H1 (cell line): ENCODE data around the gene PRDM15. TPM values are rescaled to one million over a fixed set of nuclear protein-coding genes. Genes with fewer than 3 reads are reported as not detected.

ENCODE experiments used
- CTCF ChIA-PET: fragments of 300-600 bp; sonication (Branson Sonifier 250); formaldehyde crosslinking; loops from one replicate; lab custom pipeline; 2021; ENCODE audit not compliant: partially characterized antibody; lab: Charles Lee
- POLR2A ChIA-PET: fragments of 300-600 bp; sonication (Branson Sonifier 250); formaldehyde crosslinking; loops from one replicate; lab custom pipeline; 2021; ENCODE audit warnings: inconsistent platforms; ENCODE audit not compliant: partially characterized antibody; lab: Charles Lee
- DNase-seq, 2 experiments: peaks; one replicate each; pipeline versions ENCODE4 v3.0.0 to v3.0.0-alpha.2; 2010 to 2022; ENCODE audit warnings: low spot score in 2 of 2, low read depth in 1 of 2, mixed read lengths in 1 of 2
- FAIRE-seq: peaks from 2 replicates; lab custom pipeline; 2011; peaks lifted over from hg19 to GRCh38; lab: Jason Lieb, UNC
- H2AFZ ChIP-seq: 2 replicates; pipeline ENCODE4 v1.8.1; 2012; ENCODE audit warnings: low read length, inconsistent platforms
- H2AK5ac ChIP-seq: 2 replicates; pipeline ENCODE4 v1.6.1; 2013; ENCODE audit warnings: low read depth, low read length
- H2BK120ac ChIP-seq: replicated peaks from 2 replicates; pipeline ENCODE3; 2013; ENCODE audit warnings: low read depth, low read length, inconsistent platforms
- H2BK12ac ChIP-seq: 2 replicates; pipeline ENCODE4 v1.6.1; 2013; ENCODE audit warnings: low read depth, low read length
- H2BK15ac ChIP-seq: 2 replicates; pipeline ENCODE4 v1.6.1; 2013; ENCODE audit warnings: low read length
- H2BK20ac ChIP-seq: 2 replicates; pipeline ENCODE4 v1.6.1; 2013; ENCODE audit warnings: low read length
- H2BK5ac ChIP-seq: 2 replicates; pipeline ENCODE4 v1.6.1; 2013; ENCODE audit warnings: low read depth, low read length
- H3K14ac ChIP-seq: 2 replicates; pipeline ENCODE4 v1.6.1; 2013; ENCODE audit warnings: inconsistent platforms; ENCODE audit not compliant: insufficient read length
- H3K18ac ChIP-seq: 2 replicates; pipeline ENCODE4 v1.6.1; 2013; ENCODE audit warnings: low read length; ENCODE audit errors: extremely low read depth
- H3K23ac ChIP-seq: 2 replicates; pipeline ENCODE4 v1.6.1; 2013; ENCODE audit warnings: inconsistent platforms; ENCODE audit not compliant: insufficient read length
- H3K23me2 ChIP-seq: 2 replicates; pipeline ENCODE4 v1.6.1; 2013; ENCODE audit warnings: low read depth, low read length
- H3K27ac ChIP-seq: 2 replicates; pipeline ENCODE4 v1.6.1; 2011; ENCODE audit warnings: low read depth, low read length, inconsistent platforms
- H3K27me3 ChIP-seq, 4 experiments: replicated peaks in 1 of 4; 1 replicate in 1 of 4; 2 replicates in 3 of 4; pipeline versions ENCODE4 v1.6.1 to v1.8.1; 2011 to 2013; ENCODE audit warnings: low read length in 3 of 4, mild to moderate bottlenecking in 3 of 4, inconsistent platforms in 2 of 4, mixed read lengths in 2 of 4, moderate library complexity in 1 of 4; ENCODE audit not compliant: control insufficient read depth in 3 of 4, insufficient read depth in 3 of 4; ENCODE audit errors: extremely low read depth in 1 of 4
- H3K36me3 ChIP-seq, 4 experiments: 2 replicates each; pipeline versions ENCODE4 v1.6.1 to v1.8.1; 2011 to 2013; ENCODE audit warnings: mild to moderate bottlenecking in 4 of 4, low read length in 3 of 4, moderate library complexity in 2 of 4, control low read depth in 1 of 4, inconsistent platforms in 1 of 4; ENCODE audit not compliant: insufficient read depth in 4 of 4, control insufficient read depth in 2 of 4
- H3K4ac ChIP-seq: replicated peaks from 2 replicates; pipeline ENCODE3; 2013; ENCODE audit warnings: low read length, low read depth, mixed read lengths, inconsistent platforms; ENCODE audit not compliant: insufficient read length
- H3K4me1 ChIP-seq, 4 experiments: replicated peaks in 1 of 4; 1 replicate in 1 of 4; 2 replicates in 3 of 4; pipeline versions ENCODE4 v1.6.1 to v1.8.1; 2011 to 2013; ENCODE audit warnings: low read length in 3 of 4, inconsistent platforms in 2 of 4, mixed read lengths in 1 of 4; ENCODE audit not compliant: insufficient read depth in 4 of 4, control insufficient read depth in 3 of 4
- H3K4me2 ChIP-seq, 2 experiments: 2 replicates each; pipeline versions ENCODE4 v1.6.1 to v1.8.1; 2011 to 2013; ENCODE audit warnings: low read depth in 2 of 2, low read length in 2 of 2, control low read depth in 1 of 2, inconsistent platforms in 1 of 2, mild to moderate bottlenecking in 1 of 2; ENCODE audit not compliant: insufficient read depth in 1 of 2
- H3K4me3 ChIP-seq, 4 experiments: fragments of 200-600, 300-600 bp in 1 of 4; sonication (generic), shearing (Covaris generic), sonication (Bioruptor Twin) in 1 of 4; 2 replicates each; pipeline versions ENCODE4 v1.5.1 to v1.8.1; 2011 to 2016; ENCODE audit warnings: low read length in 4 of 4, low read depth in 3 of 4, control low read depth in 2 of 4, inconsistent platforms in 2 of 4, mild to moderate bottlenecking in 2 of 4, mixed read lengths in 1 of 4, moderate library complexity in 1 of 4; ENCODE audit not compliant: insufficient read depth in 2 of 4; ENCODE audit errors: extremely low read depth in 1 of 4
- H3K56ac ChIP-seq: replicated peaks from 2 replicates; pipeline ENCODE3; 2013; ENCODE audit warnings: low read depth, mild to moderate bottlenecking, mixed read lengths, low read length, inconsistent platforms; ENCODE audit not compliant: insufficient read length
- H3K79me1 ChIP-seq: 2 replicates; pipeline ENCODE4 v1.6.1; 2013; ENCODE audit warnings: low read depth, low read length, control low read depth
- H3K79me2 ChIP-seq, 2 experiments: 2 replicates each; pipeline versions ENCODE4 v1.6.1 to v1.8.1; 2012 to 2013; ENCODE audit warnings: low read length in 2 of 2, mild to moderate bottlenecking in 2 of 2, inconsistent platforms in 1 of 2; ENCODE audit not compliant: insufficient read depth in 2 of 2, control insufficient read depth in 1 of 2
- H3K9ac ChIP-seq, 4 experiments: replicated peaks in 1 of 4; 1 replicate in 1 of 4; 2 replicates in 3 of 4; pipeline versions ENCODE4 v1.6.1 to v1.8.1; 2011 to 2013; ENCODE audit warnings: low read depth in 3 of 4, low read length in 3 of 4, control low read depth in 2 of 4, mild to moderate bottlenecking in 2 of 4, moderate library complexity in 2 of 4, inconsistent platforms in 1 of 4; ENCODE audit errors: extremely low read depth in 1 of 4
- H3K9me3 ChIP-seq, 2 experiments: 2 replicates each; pipeline versions ENCODE4 v1.6.1 to v1.8.1; 2012 to 2013; ENCODE audit warnings: mild to moderate bottlenecking in 2 of 2, moderate library complexity in 2 of 2, control low read depth in 1 of 2, inconsistent platforms in 1 of 2, low read depth in 1 of 2, low read length in 1 of 2, mixed read lengths in 1 of 2; ENCODE audit not compliant: insufficient read depth in 2 of 2
- H4K20me1 ChIP-seq, 2 experiments: replicated peaks in 1 of 2; 2 replicates each; pipeline versions ENCODE3 to v1.8.1; 2011 to 2013; ENCODE audit warnings: inconsistent platforms in 2 of 2, low read length in 2 of 2, mild to moderate bottlenecking in 1 of 2; ENCODE audit not compliant: insufficient read depth in 2 of 2, control insufficient read depth in 1 of 2
- H4K5ac ChIP-seq: 2 replicates; pipeline ENCODE4 v1.6.1; 2013; ENCODE audit warnings: low read length, low read depth, mixed read lengths, inconsistent platforms; ENCODE audit not compliant: insufficient read length
- H4K8ac ChIP-seq: 2 replicates; pipeline ENCODE4 v1.8.0; 2013; ENCODE audit warnings: mild to moderate bottlenecking, moderate library complexity, low read length, inconsistent platforms; ENCODE audit not compliant: insufficient read depth; ENCODE audit errors: extremely low read depth
- H4K91ac ChIP-seq: replicated peaks from 2 replicates; pipeline ENCODE3; 2013; ENCODE audit warnings: low read length, mixed read lengths, inconsistent platforms; ENCODE audit not compliant: insufficient read length
- E2F6 ChIP-seq: IDR thresholded peaks from 2 replicates; pipeline ENCODE4 v1.6.1; 2012; ENCODE audit warnings: inconsistent platforms
- EGR1 ChIP-seq: IDR thresholded peaks from 2 replicates; pipeline ENCODE4 v1.6.1; 2011; ENCODE audit warnings: low read depth, low read length, borderline replicate concordance
- TBP ChIP-seq: IDR thresholded peaks from 2 replicates; pipeline ENCODE4 v1.6.1; 2011; ENCODE audit warnings: low read depth, low read length, improper control_type of control experiment
- whole genome bisulfite sequencing, 2 experiments: shearing (Covaris generic) in 1 of 2; methylation state at CpG; one replicate each; pipeline versions ENCODE4 v1.1.6 to v1.1.7; 2013 to 2015; ENCODE audit warnings: low lambda C conversion rate in 2 of 2, mixed read lengths in 2 of 2, inconsistent platforms in 1 of 2, low coverage in 1 of 2, missing lambda C conversion rate in 1 of 2; ENCODE audit not compliant: insufficient replicate concordance in 2 of 2, insufficient coverage in 1 of 2, insufficient read length in 1 of 2; ENCODE audit errors: extremely low coverage in 1 of 2, missing lambda C conversion rate in 1 of 2; 5-methylcytosine and 5-hydroxymethylcytosine counted together
- polyA plus RNA-seq, 7 experiments: library from polyadenylated mRNA; depleted of rRNA in 3 of 7; stranded (reverse) in 5 of 7; unstranded in 2 of 7; fragments of >200 nt in 5 of 7; fragments of 200-250 nt in 2 of 7; gene quantifications; 1 replicate in 5 of 7; 2 replicates in 1 of 7; 4 replicates in 1 of 7; pipeline versions ENCODE4 v1.2.1 to v1.2.3, GENCODE V29; 2011 to 2013; ENCODE audit warnings: missing spikeins in 2 of 7, mixed read lengths in 2 of 7
- total RNA-seq: library from RNA; stranded (reverse); fragmentation: NEBNext Ultra II Directional; extraction: Animal tissue kit (Norgen Biotek cat#: 25700); gene quantifications from 2 replicates; pipeline ENCODE4 v1.2.1, GENCODE V29; 2021

PRDM15 gene
- total and polyA plus RNA-seq, 2 of the 8 experiments (the other 6 are each of a cell fraction or from before 2014, with no cell fraction given) = 9.7 to 10.5 TPM

GRCh38 chr21:41918561-41919358 is 39.6 kb upstream of the PRDM15 start:
- Histone ChIP-seq H3K9me3 (no peaks in the 10 kb centered on the region), H3K36me3 (peaks cover 0 to 8% (median 1%) of the 10 kb centered on the region in 4 experiments; a peak in 4 of 8 replicates), H4K20me1 (peaks cover 0 to 3% of the 10 kb centered on the region in 2 experiments), H2BK15ac (no peak overlapping the region), H3K4me2 (no peak overlapping the region), H4K91ac (no peak overlapping the region), H3K9ac (no peak overlapping the region), H3K79me1 (no peaks in the 10 kb centered on the region), H3K27me3 (no peaks in the 10 kb centered on the region), H3K4me3 (no peak overlapping the region), H3K4me1 (no peaks in the 10 kb centered on the region; a peak in 1 of 7 replicates), H4K8ac (no peak overlapping the region; the same call in 1 of the 2 replicates), H3K18ac (no peak overlapping the region), H3K23me2 (no peaks in the 10 kb centered on the region), H2BK5ac (0 out of 2 replicates have a peak overlapping the region, but pooled peaks have one; percentile 35), H2BK120ac (no peak overlapping the region), H3K23ac (no peak overlapping the region), H2BK12ac (peak overlapping the region; percentile 18; the same call in 1 of the 2 replicates), H2AK5ac (peak overlapping the region; percentile 17; the same call in 1 of the 2 replicates), H3K79me2 (no peaks in the 10 kb centered on the region), H3K4ac (peak overlapping the region; percentile 88), H3K27ac (no peak overlapping the region), H3K56ac (no peak overlapping the region), H2BK20ac (no peak overlapping the region), H3K14ac (no peak overlapping the region), H4K5ac (no peak overlapping the region), H2AFZ (no peak overlapping the region)
- TF ChIP-seq E2F6 = no peak
- TF ChIP-seq EGR1 = no peak
- no peak for TF ChIP-seq TBP
- DNase-seq (no peak), FAIRE-seq (no peak)
- 92% methylated on average over 15 of the region's 15 CpGs; no CpG with 5 or more reads in 1 of the 2 experiments for WGBS, 2 experiments
- ChIA-PET POLR2A (no interaction called here), CTCF (interaction anchor here (1.0 kb wide), 1 partner anchor 24 kb away, joined by 3 read pairs; no protein-coding TSS in a partner anchor)
